OCI-LY1 (cell line): ENCODE data around the gene NSUN3.

ENCODE experiments used
- CTCF ChIP-seq: fragments of 200-600 bp; sonication (generic), shearing (Covaris generic); IDR thresholded peaks from 2 replicates; pipeline ENCODE4 v1.5.1; 2017; ENCODE audit warnings: mild to moderate bottlenecking, antibody characterized with exemption, low read length, moderate library complexity, mixed read lengths
- EZH2 ChIP-seq: fragments of 200-600 bp; sonication (generic), shearing (Covaris generic); IDR thresholded peaks from 2 replicates; pipeline ENCODE4 v1.8.0; 2017; ENCODE audit warnings: borderline replicate concordance, mixed run types, mild to moderate bottlenecking, antibody characterized with exemption, low read length, moderate library complexity, mixed read lengths

GRCh38 chr3:94137377-94137776, 74.5 kb downstream of the NSUN3 start:
- TF ChIP-seq CTCF (no peak), EZH2 (no peak)
